Thymus (tissue), 11 donors: ENCODE results near the gene IMMP2L. TPM values are rescaled to one million over a fixed set of nuclear protein-coding genes. Genes with fewer than 3 reads are reported as not detected.
"Not testable (repeated sequence)": the region's sequence is repeated elsewhere in the genome, so short reads cannot be mapped to it uniquely, and the experiment has no call there.

ENCODE experiments used
- DNase-seq, 9 donors: peaks; one replicate each; pipeline ENCODE4 v3.0.0-alpha.2; 2013; ENCODE audit warnings: low spot score in 9 of 9, low read depth in 6 of 9, missing footprints in 1 of 9
- H3K27ac ChIP-seq, 2 donors: one replicate each; pipeline ENCODE4 v1.5.1; 2013; ENCODE audit warnings: control low read depth in 1 of 2, low read depth in 1 of 2, low read length in 1 of 2, mild to moderate bottlenecking in 1 of 2, moderate library complexity in 1 of 2
- H3K27me3 ChIP-seq, 2 donors: one replicate each; pipeline ENCODE4 v1.5.1; 2013; ENCODE audit warnings: low read length in 1 of 2; ENCODE audit not compliant: control insufficient read depth in 2 of 2, insufficient read depth in 1 of 2
- H3K36me3 ChIP-seq, 2 donors: one replicate each; pipeline ENCODE4 v1.5.1; 2013; ENCODE audit warnings: low read length in 1 of 2, mild to moderate bottlenecking in 1 of 2, moderate library complexity in 1 of 2; ENCODE audit not compliant: control insufficient read depth in 2 of 2, insufficient read depth in 2 of 2
- H3K4me1 ChIP-seq, 2 donors: one replicate each; pipeline ENCODE4 v1.5.1; 2013; ENCODE audit warnings: low read length in 2 of 2; ENCODE audit not compliant: control insufficient read depth in 2 of 2, insufficient read depth in 2 of 2
- H3K4me3 ChIP-seq, 2 donors: one replicate each; pipeline ENCODE4 v1.5.1; 2013; ENCODE audit warnings: low read length in 2 of 2, control low read depth in 1 of 2, mild to moderate bottlenecking in 1 of 2
- H3K9me3 ChIP-seq, 2 donors: one replicate each; pipeline ENCODE4 v1.5.1; 2013; ENCODE audit warnings: low read length in 1 of 2, mild to moderate bottlenecking in 1 of 2; ENCODE audit not compliant: control insufficient read depth in 2 of 2, insufficient read depth in 1 of 2
- WGBS: extraction: QIAGEN DNeasy Blood & Tissue Kit; methylation state at CpG from one replicate; pipeline ENCODE4 v1.1.7; 2013; 5-methylcytosine and 5-hydroxymethylcytosine counted together
- polyA plus RNA-seq: library from polyadenylated mRNA; stranded (reverse); fragments of 200-250 nt; gene quantifications from one replicate; pipeline ENCODE4 v1.2.3, GENCODE V29; 2013
- total RNA-seq: library from RNA; stranded (reverse); fragments of 120-200 nt; gene quantifications from one replicate; pipeline ENCODE4 v1.2.4, GENCODE V29; 2013
- donor health status: healthy.

Gene IMMP2L
- total and polyA plus RNA-seq, 2 donors = 11.0 to 12.8 TPM

DNA sequence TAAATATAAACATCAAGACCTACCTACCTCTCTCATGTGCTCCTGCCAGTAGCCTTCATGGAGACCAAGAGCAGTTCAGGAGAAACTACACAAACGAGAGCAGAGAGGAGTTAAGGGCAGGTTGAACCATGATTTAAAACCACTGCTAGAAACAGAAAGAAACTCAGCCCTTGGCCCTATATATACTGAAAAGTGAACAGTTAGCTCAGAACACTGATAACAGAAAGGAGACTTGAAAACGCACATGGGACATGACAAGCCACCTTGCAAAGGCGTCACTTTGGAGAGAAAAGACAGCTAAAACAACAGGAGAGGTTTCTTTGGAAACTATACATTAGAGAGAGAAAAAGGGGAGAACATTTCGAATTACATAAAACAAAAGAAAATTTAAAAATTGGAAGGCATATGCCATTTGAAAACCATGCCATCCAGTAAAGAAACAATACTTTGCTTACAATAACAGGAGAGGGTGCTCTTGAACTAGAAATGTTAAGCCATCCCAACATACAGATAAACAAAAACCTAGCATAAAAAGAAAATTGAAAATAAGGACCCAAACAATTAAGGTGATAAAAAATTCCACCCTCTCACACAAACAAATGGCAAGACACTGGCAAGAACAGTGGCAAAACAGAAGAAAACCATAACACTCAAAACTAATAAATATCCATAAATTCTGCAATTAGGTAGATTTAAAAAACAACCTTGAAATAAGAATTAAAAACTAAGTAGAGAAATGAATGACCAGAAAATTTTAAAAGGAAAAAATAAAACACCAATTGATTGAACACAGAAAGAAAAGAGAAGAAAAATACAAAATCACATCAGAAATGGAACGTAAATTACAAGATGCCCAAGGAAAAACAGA lies 232.7 kb downstream of the IMMP2L start:
- H3K27me3 ChIP-seq = no peaks in the 10 kb centered on the region
- H3K27ac ChIP-seq = no peak overlapping the region
- WGBS = 88% methylated on average over 5 of the region's 5 CpGs
- no peaks in the 10 kb centered on the region for H3K36me3 ChIP-seq
- no peaks in the 10 kb centered on the region for H3K9me3 ChIP-seq
- DNase-seq = no peak
- no peak overlapping the region for H3K4me3 ChIP-seq
- H3K4me1 ChIP-seq = no peaks in the 10 kb centered on the region

DNA sequence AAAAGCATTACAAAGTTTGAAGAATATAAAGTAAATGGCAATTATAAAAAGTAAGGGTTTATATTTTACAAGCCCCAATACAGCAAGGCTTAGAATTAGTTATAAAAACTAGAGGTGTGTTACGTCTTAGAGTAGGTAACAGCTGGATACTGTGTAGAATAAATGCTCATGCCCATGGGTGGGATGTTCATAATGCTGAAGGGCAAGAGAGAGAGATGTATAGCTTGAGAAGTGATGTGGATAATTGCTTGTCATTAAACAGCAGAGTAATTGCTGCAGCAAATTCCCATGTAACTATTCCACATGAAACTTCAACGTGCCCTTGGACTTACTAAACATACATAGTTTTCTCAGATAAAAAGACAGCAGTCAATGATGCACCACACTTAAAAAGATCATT lies 233.8 kb downstream of the IMMP2L start:
- no peak overlapping the region for H3K4me3 ChIP-seq
- H3K36me3 ChIP-seq = no peaks in the 10 kb centered on the region
- WGBS = 96% methylated on average over 2 of the region's 2 CpGs
- DNase-seq = no peak
- no peaks in the 10 kb centered on the region for H3K27me3 ChIP-seq
- no peaks in the 10 kb centered on the region for H3K4me1 ChIP-seq
- no peaks in the 10 kb centered on the region for H3K9me3 ChIP-seq
- no peak overlapping the region for H3K27ac ChIP-seq

DNA sequence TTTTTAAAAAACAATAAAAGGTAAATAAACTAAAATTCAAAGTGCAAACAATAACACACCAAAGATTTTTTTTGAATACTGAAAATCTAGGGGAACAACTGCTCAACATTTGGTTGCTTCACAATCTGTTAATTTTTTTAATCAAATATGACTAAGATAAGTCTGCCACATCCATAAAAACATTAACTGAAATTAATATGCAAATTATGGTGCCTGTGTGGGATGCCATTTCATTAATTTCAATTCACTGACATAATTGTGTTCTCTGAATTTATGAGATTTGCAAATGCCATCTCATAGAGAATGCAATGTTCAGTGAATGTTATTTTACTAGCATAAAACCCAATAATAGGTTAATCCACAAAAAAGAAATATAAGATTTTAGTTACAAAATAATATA lies 237.5 kb downstream of the IMMP2L start:
- no peaks in the 10 kb centered on the region for H3K36me3 ChIP-seq
- H3K27me3 ChIP-seq = no peaks in the 10 kb centered on the region
- no peaks in the 10 kb centered on the region for H3K4me1 ChIP-seq
- H3K27ac ChIP-seq = no peak overlapping the region
- H3K4me3 ChIP-seq = no peak overlapping the region
- DNase-seq = no peak
- H3K9me3 ChIP-seq = no peaks in the 10 kb centered on the region

DNA sequence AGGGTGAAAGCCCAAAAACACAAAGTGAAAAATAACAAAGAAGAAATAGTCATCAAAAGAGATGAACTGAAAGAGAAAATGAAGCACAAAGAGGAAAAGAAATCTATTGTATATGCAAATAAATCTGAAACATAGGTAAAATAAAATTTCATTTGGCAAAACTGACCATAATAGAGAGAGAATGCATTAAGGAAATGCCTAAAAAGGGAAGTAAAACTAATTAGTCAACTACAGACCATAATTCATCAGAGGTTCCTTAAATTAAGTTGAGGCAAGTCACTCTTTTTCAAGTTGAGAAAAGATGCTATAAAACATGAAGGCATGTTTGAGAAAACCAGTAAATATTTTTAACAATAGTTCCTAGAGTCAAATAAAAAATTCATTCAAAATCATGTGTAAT lies 238.1 kb downstream of the IMMP2L start:
- H3K9me3 ChIP-seq = no peaks in the 10 kb centered on the region
- H3K36me3 ChIP-seq = no peaks in the 10 kb centered on the region
- no peak overlapping the region for H3K4me3 ChIP-seq
- no peak overlapping the region for H3K27ac ChIP-seq
- no peaks in the 10 kb centered on the region for H3K27me3 ChIP-seq
- no peaks in the 10 kb centered on the region for H3K4me1 ChIP-seq
- DNase-seq = no peak

DNA sequence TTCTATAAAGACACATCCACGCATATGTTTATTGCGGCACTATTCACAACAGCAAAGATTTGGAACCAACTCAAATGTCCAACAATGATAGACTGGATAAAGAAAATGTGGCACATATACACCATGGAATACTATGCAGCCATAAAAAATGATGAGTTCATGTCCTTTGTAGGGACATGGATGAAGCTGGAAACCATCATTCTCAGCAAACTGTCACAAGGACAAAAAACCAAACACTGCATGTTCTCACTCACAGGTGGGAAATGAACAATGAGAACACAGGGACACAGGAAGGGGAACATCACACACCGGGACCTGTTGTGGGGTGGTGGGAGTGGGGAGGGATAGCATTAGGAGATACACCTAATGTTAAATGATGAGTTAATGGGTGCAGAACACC lies 238.6 kb downstream of the IMMP2L start:
- H3K4me1 ChIP-seq, H3K4me3 ChIP-seq, H3K27me3 ChIP-seq, H3K27ac ChIP-seq, H3K36me3 ChIP-seq, H3K9me3 ChIP-seq, DNase-seq: not testable (repeated sequence)
- WGBS = 96% methylated on average over 3 of the region's 3 CpGs

DNA sequence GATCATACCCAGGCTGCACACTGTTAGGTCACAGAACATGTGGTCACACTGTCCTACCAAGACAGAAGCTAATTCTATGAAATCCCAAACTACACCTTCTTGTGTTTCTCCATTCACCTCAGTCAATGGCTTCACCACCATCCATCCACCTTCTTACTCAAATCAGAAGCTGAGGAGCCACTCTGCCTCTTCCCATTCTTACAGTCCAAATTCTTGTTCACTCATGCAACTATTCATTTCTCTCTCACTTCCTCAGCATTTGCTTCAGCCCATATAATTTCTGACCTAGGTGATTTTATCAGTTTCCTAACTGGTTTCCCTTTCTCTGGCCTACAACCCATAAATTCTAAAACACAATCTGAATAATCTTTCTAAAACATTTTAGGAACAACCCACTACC lies 242.2 kb downstream of the IMMP2L start:
- H3K4me1 ChIP-seq = no peaks in the 10 kb centered on the region
- DNase-seq = no peak
- H3K27me3 ChIP-seq = no peaks in the 10 kb centered on the region
- H3K27ac ChIP-seq = no peak overlapping the region
- H3K9me3 ChIP-seq = no peaks in the 10 kb centered on the region
- no peak overlapping the region for H3K4me3 ChIP-seq
- H3K36me3 ChIP-seq = no peaks in the 10 kb centered on the region

DNA sequence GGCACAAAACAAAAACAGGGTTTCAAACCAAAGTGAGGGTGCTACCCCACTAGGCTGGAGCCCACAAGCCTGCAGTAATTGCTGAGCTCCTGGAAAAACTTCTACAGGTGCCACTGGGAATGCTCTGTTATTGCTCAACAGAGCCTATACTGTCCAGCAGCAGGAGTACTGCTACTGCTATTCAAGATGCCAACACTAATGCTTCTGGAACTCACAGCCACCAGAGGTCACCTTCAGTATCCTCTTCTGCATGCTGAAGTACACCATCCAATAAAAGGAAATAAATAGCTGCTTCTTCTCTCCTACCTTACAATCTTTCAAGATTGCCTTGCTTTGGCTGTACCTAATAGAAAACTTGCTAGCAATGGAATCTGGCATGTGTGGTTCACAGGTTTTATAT lies 249.3 kb downstream of the IMMP2L start:
- Histone ChIP-seq H3K36me3 (no peaks in the 10 kb centered on the region), H3K4me3 (no peak overlapping the region), H3K27me3 (no peaks in the 10 kb centered on the region), H3K9me3 (no peaks in the 10 kb centered on the region), H3K4me1 (peaks cover 0 to 3% of the 10 kb centered on the region in 2 donors), H3K27ac (no peak overlapping the region)
- no peak for DNase-seq

DNA sequence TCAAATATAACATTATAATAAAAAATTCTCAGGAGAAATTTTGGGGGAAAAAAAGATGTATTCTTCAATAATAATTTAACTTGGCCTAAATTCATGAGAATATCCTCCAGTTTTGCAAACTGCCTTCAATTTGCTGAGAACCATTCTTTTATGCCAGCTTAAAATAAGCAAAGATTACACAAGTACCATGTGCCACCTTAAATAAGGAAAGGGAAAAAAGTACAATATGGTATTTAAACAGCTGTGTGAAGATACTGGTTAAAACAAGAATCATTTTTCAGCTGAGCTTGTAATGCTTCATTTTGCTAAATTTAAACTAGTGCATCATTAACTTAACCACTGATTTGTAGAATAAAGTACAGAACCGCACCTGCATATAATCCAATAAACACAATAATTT lies 253.6 kb downstream of the IMMP2L start:
- Histone ChIP-seq H3K36me3 (no peaks in the 10 kb centered on the region), H3K4me1 (peaks cover 0 to 3% of the 10 kb centered on the region in 2 donors), H3K4me3 (no peak overlapping the region), H3K27ac (no peak overlapping the region), H3K9me3 (no peaks in the 10 kb centered on the region), H3K27me3 (no peaks in the 10 kb centered on the region)
- no peak for DNase-seq
- 100% methylated on average over 1 of the region's 1 CpG for WGBS

DNA sequence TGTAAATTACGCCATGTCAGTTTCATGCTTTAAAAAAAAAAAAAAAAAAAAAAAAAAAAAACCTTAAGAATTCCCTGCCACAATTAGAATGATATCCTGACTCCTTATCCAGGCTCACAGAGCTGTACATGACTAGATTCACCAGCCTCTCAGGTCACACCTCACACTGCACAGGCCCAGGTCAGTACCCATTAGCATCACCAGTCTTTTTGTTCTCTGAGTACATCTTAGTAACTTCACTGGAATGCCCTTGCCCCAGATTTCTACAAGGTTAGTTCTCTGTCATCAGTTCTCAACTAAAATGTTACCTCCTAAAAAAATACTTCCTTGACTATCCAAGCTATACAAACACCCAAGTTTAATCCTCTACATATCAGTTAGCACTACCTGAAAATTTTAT lies 260.4 kb downstream of the IMMP2L start:
- WGBS = 93% methylated on average over 1 of the region's 1 CpG
- Histone ChIP-seq H3K36me3 (no peaks in the 10 kb centered on the region), H3K27ac (no peak overlapping the region), H3K4me1 (no peaks in the 10 kb centered on the region), H3K4me3 (no peak overlapping the region), H3K27me3 (no peaks in the 10 kb centered on the region), H3K9me3 (no peaks in the 10 kb centered on the region)
- DNase-seq = no peak
